ENCODE measurements around the gene TYMP. TPM values are rescaled to one million over a fixed set of nuclear protein-coding genes. Genes with fewer than 3 reads are reported as not detected.
A peak's percentile ranks its signal among the peaks of the same experiment; 100 is the strongest.

Gene TYMP
- total RNA-seq, 1 experiment from 2014 or later: 56.0 TPM

DNA sequence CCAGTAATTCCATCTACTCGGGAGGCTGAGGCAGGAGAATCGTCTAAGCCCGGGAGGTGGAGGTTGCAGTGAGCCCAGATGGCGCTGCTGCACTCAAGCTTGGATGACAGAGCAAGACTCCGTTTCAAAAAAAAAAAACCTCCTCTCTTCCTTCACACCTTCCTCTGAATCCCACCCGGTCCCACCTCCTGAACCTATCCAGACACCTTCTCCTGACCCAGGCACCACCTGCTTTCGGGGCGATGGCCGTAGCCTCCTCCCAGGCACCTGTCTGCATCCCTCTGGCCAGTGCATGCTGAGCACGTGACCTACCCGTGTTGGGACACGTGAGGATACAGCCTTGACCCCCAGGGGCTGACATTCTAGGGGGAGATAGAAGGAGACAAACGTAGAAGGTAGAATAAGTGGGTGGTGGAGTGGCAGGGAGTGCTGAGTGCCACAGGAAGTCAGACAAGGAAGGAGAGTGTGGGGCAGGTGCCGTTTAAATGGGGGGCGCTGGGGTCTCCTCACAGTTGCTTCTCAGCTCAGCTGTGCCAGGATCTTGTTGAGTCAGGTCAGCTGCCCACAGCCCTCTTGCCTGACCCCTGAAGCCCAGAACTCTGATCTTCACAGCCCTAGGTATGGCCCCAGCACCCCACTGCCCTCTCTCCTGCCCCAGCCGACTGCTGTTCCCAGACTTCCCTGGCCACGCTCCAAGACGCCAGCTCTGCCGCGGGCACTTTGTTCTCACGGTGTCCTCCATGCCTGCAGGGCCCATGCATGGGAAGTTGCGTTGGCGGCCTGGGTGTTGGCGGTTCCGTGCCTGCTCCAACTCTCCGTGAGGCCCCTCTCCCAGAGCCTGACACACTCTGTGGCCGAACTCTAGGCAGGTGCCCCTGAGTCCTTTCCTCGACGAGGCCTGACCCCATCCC, 44.3 kb downstream of the TYMP start:
- BruUV-seq (replicated peaks): TSS peak; percentile 87
- CTCF ChIA-PET: no interaction called here

DNA sequence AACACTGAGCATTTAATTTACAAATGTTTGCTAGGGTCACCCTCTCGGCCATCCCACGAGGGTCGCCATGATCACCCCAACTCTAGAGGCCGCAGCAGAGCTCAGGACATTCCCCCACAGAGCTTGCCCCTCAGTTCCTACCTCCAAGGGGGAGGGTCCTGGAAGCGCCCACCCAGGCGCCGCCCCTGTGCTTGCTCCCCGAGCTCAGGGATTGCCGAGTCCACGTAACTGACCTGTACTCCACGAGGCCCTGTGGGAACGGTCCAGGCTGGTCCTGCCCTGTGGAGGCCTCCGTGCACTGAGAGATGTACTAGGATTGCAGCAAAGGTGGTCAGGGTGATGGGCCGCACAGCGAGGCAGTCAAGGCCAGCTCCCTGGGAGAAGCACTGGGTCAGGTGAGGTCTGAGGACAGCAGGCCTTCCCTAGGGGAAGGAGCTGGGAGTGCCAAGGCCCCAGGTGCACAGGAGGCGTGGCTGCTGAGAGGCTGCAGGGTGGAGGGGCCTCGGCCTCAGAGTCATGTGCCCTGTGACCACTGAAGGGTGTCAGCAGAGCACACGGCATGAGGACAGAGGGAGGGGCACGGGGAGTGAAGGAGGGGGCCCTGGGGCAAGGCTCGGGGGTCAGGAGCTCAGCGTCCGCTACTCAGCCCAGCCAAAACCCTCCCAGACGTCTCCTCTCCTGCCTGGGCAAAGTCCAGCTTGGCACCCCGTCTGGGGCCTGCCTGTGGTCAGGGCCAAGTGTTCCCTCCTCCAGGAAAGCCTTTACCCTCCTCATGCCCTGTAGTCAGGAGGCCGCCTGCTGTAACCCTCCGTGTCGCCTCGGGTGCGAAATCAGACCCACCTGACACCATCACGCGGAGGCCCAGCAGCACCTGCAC, 45.6 kb downstream of the TYMP start:
- DNase-seq (ENCODE audit: low read depth, low spot score) (no peak), ATAC-seq (no peak)
- intact Hi-C loops (cut with micrococcal nuclease; ENCODE audit: unreplicated experiment): no loop called here
- in situ Hi-C loops (cut with HindIII; ENCODE audit: low pct_unique_long_range_greater_than_20kb, low sequenced_read_pairs): no loop called here
- Histone ChIP-seq H3K4me3 (ENCODE audit: low read depth in 2 of 2, low read length in 2 of 2) (no peak overlapping the region), H3K4me1 (ENCODE audit: control insufficient read depth, insufficient read depth, low read length) (peaks cover 13% of the 10 kb centered on the region), H3K9me3 (ENCODE audit: control insufficient read depth, insufficient read depth, low read depth, low read length) (no peaks in the 10 kb centered on the region), H3K36me3 (ENCODE audit: control insufficient read depth, insufficient read depth, low read length) (no peaks in the 10 kb centered on the region), H3K27me3 (ENCODE audit: control insufficient read depth, insufficient read depth, low read length) (no peaks in the 10 kb centered on the region), H3K27ac (ENCODE audit: low read length) (no peak overlapping the region)
- no TSS peak for BruUV-seq (replicated peaks)
- ChIA-PET CTCF (no interaction called here), POLR2A (no interaction called here)
- no peak for TF ChIP-seq TCF7L2 (IDR thresholded peaks at IDR 0.05; ENCODE audit: low read depth, low read length)
- no peak for TF ChIP-seq SIN3A (IDR thresholded peaks at IDR 0.05; ENCODE audit: borderline replicate concordance, insufficient read depth, low read depth, low read length)
- no peak for TF ChIP-seq POLR2AphosphoS5 (IDR thresholded peaks at IDR 0.05; ENCODE audit: low read depth, low read length)
- TF ChIP-seq, protein P1, sequence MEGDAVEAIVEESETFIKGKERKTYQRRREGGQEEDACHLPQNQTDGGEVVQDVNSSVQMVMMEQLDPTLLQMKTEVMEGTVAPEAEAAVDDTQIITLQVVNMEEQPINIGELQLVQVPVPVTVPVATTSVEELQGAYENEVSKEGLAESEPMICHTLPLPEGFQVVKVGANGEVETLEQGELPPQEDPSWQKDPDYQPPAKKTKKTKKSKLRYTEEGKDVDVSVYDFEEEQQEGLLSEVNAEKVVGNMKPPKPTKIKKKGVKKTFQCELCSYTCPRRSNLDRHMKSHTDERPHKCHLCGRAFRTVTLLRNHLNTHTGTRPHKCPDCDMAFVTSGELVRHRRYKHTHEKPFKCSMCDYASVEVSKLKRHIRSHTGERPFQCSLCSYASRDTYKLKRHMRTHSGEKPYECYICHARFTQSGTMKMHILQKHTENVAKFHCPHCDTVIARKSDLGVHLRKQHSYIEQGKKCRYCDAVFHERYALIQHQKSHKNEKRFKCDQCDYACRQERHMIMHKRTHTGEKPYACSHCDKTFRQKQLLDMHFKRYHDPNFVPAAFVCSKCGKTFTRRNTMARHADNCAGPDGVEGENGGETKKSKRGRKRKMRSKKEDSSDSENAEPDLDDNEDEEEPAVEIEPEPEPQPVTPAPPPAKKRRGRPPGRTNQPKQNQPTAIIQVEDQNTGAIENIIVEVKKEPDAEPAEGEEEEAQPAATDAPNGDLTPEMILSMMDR (IDR thresholded peaks at IDR 0.05): no peak
- TF ChIP-seq, protein P2, sequence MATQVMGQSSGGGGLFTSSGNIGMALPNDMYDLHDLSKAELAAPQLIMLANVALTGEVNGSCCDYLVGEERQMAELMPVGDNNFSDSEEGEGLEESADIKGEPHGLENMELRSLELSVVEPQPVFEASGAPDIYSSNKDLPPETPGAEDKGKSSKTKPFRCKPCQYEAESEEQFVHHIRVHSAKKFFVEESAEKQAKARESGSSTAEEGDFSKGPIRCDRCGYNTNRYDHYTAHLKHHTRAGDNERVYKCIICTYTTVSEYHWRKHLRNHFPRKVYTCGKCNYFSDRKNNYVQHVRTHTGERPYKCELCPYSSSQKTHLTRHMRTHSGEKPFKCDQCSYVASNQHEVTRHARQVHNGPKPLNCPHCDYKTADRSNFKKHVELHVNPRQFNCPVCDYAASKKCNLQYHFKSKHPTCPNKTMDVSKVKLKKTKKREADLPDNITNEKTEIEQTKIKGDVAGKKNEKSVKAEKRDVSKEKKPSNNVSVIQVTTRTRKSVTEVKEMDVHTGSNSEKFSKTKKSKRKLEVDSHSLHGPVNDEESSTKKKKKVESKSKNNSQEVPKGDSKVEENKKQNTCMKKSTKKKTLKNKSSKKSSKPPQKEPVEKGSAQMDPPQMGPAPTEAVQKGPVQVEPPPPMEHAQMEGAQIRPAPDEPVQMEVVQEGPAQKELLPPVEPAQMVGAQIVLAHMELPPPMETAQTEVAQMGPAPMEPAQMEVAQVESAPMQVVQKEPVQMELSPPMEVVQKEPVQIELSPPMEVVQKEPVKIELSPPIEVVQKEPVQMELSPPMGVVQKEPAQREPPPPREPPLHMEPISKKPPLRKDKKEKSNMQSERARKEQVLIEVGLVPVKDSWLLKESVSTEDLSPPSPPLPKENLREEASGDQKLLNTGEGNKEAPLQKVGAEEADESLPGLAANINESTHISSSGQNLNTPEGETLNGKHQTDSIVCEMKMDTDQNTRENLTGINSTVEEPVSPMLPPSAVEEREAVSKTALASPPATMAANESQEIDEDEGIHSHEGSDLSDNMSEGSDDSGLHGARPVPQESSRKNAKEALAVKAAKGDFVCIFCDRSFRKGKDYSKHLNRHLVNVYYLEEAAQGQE (IDR thresholded peaks at IDR 0.05; ENCODE audit: insufficient read depth in 1 of 2, low read depth in 2 of 2, low read length in 1 of 2): no peak

More for the DNA sequence above, 44.3 kb downstream of the TYMP start:
- in situ Hi-C loops (cut with HindIII; ENCODE audit: low pct_unique_long_range_greater_than_20kb, low sequenced_read_pairs): no loop called here
- Histone ChIP-seq H3K4me3 (ENCODE audit: low read depth in 2 of 2, low read length in 2 of 2) (no peak overlapping the region), H3K36me3 (ENCODE audit: control insufficient read depth, insufficient read depth, low read length) (no peaks in the 10 kb centered on the region), H3K4me1 (ENCODE audit: control insufficient read depth, insufficient read depth, low read length) (peaks cover 13% of the 10 kb centered on the region), H3K27me3 (ENCODE audit: control insufficient read depth, insufficient read depth, low read length) (no peaks in the 10 kb centered on the region), H3K9me3 (ENCODE audit: control insufficient read depth, insufficient read depth, low read depth, low read length) (no peaks in the 10 kb centered on the region), H3K27ac (ENCODE audit: low read length) (no peak overlapping the region)
- DNase-seq (ENCODE audit: low read depth, low spot score) (no peak), ATAC-seq (0 out of 2 replicates have a peak, but pooled peaks have one; percentile 36)
- TF ChIP-seq POLR2AphosphoS5 (IDR thresholded peaks at IDR 0.05; ENCODE audit: low read depth, low read length): peak; percentile 38; the same call in 1 of the 2 replicates
- TF ChIP-seq, protein P1 (IDR thresholded peaks at IDR 0.05): no peak
- TF ChIP-seq TCF7L2 (IDR thresholded peaks at IDR 0.05; ENCODE audit: low read depth, low read length): peak; percentile 82
- TF ChIP-seq, protein P2 (IDR thresholded peaks at IDR 0.05; ENCODE audit: insufficient read depth in 1 of 2, low read depth in 2 of 2, low read length in 1 of 2): no peak
- TF ChIP-seq SIN3A (IDR thresholded peaks at IDR 0.05; ENCODE audit: borderline replicate concordance, insufficient read depth, low read depth, low read length): no peak
- POLR2A ChIA-PET: no interaction called here
- intact Hi-C loops (cut with micrococcal nuclease; ENCODE audit: unreplicated experiment): no loop called here
